IMR-90 (cell line): Measurements from ENCODE around the gene SLC1A7. TPM values are rescaled to one million over a fixed set of nuclear protein-coding genes. Genes with fewer than 3 reads are reported as not detected.

Experiments used
- ATAC-seq: fragments of 200-7000 bp; cut with Tn5 transposase; 2 replicates; pipeline ENCODE4 v1.9.1; 2020; ENCODE audit warnings: low read depth, mild to moderate bottlenecking, moderate library complexity
- BruUV-seq: library from RNA; stranded (reverse); fragments of 400-500 nt; replicated peaks from 2 replicates; lab custom pipeline; 2021; lab: Mats Ljungman, UMichigan
- CTCF ChIA-PET: fragments of 300-600 bp; formaldehyde crosslinking; extraction: SDS; loops from one replicate; lab custom pipeline; 2021; ENCODE audit warnings: antibody characterized with exemption; lab: Yijun Ruan, JAX
- POLR2A ChIA-PET: fragments of 300-600 bp; sonication (Branson Sonifier 250); formaldehyde crosslinking; loops from one replicate; lab custom pipeline; 2022; ENCODE audit warnings: antibody characterized with exemption; ENCODE audit not compliant: unreplicated experiment; lab: Charles Lee
- DNase-seq: peaks from one replicate; pipeline ENCODE4 v3.0.0; 2013
- H2AFZ ChIP-seq: replicated peaks from 2 replicates; pipeline ENCODE3; 2013; ENCODE audit warnings: low read length, mild to moderate bottlenecking; ENCODE audit not compliant: poor library complexity
- H2AK5ac ChIP-seq: 2 replicates; pipeline ENCODE4 v1.6.1; 2013; ENCODE audit warnings: low read depth, low read length, inconsistent platforms
- H2AK9ac ChIP-seq: replicated peaks from 2 replicates; pipeline ENCODE3; 2013; ENCODE audit warnings: mild to moderate bottlenecking, low read depth, low read length, moderate library complexity; ENCODE audit not compliant: poor library complexity
- H2BK120ac ChIP-seq: 2 replicates; pipeline ENCODE4 v1.6.1; 2013; ENCODE audit warnings: low read depth, low read length, inconsistent platforms
- H2BK15ac ChIP-seq: 3 replicates; pipeline ENCODE4 v1.6.1; 2013; ENCODE audit warnings: low read depth, low read length, inconsistent platforms
- H2BK20ac ChIP-seq: 2 replicates; pipeline ENCODE4 v1.6.1; 2013; ENCODE audit warnings: low read depth, mild to moderate bottlenecking, inconsistent platforms, low read length, moderate library complexity
- H2BK5ac ChIP-seq: 2 replicates; pipeline ENCODE4 v1.6.1; 2013; ENCODE audit warnings: mild to moderate bottlenecking, low read depth, low read length, inconsistent platforms; ENCODE audit not compliant: poor library complexity, severe bottlenecking
- H3K14ac ChIP-seq: replicated peaks from 2 replicates; pipeline ENCODE4 v1.6.1; 2013; ENCODE audit warnings: low read depth, low read length, inconsistent platforms
- H3K18ac ChIP-seq: 2 replicates; pipeline ENCODE4 v1.6.1; 2013; ENCODE audit warnings: low read depth, low read length, control low read depth
- H3K23ac ChIP-seq: 2 replicates; pipeline ENCODE4 v1.6.1; 2013; ENCODE audit warnings: low read depth, low read length, inconsistent platforms
- H3K27ac ChIP-seq: 2 replicates; pipeline ENCODE4 v1.5.1; 2013; ENCODE audit warnings: mild to moderate bottlenecking, control low read depth, low read length; ENCODE audit not compliant: insufficient read depth
- H3K27me3 ChIP-seq: 2 replicates; pipeline ENCODE4 v1.6.1; 2013; ENCODE audit warnings: low read length; ENCODE audit not compliant: control insufficient read depth, insufficient read depth
- H3K36me3 ChIP-seq: 2 replicates; pipeline ENCODE4 v1.6.1; 2013; ENCODE audit warnings: low read length, mixed read lengths; ENCODE audit not compliant: control insufficient read depth, insufficient read depth
- H3K4ac ChIP-seq: 2 replicates; pipeline ENCODE4 v1.6.1; 2013; ENCODE audit warnings: low read depth, low read length, inconsistent platforms
- H3K4me1 ChIP-seq: 2 replicates; pipeline ENCODE4 v1.6.1; 2013; ENCODE audit warnings: low read length, mixed read lengths; ENCODE audit not compliant: control insufficient read depth, insufficient read depth
- H3K4me2 ChIP-seq: 2 replicates; pipeline ENCODE4 v1.6.1; 2013; ENCODE audit warnings: low read depth, mild to moderate bottlenecking, control low read depth, low read length, moderate library complexity
- H3K4me3 ChIP-seq: 2 replicates; pipeline ENCODE4 v1.5.1; 2013; ENCODE audit warnings: low read depth, mild to moderate bottlenecking, control low read depth, low read length, moderate library complexity; ENCODE audit not compliant: insufficient read depth
- H3K56ac ChIP-seq: 2 replicates; pipeline ENCODE4 v1.6.1; 2013; ENCODE audit warnings: low read length, inconsistent platforms; ENCODE audit not compliant: insufficient read depth; ENCODE audit errors: extremely low read depth
- H3K79me1 ChIP-seq, 2 experiments: 2 replicates each; pipeline ENCODE4 v1.6.1; 2013; ENCODE audit warnings: low read length in 2 of 2, inconsistent platforms in 1 of 2, low read depth in 1 of 2
- H3K9ac ChIP-seq: 2 replicates; pipeline ENCODE4 v1.6.1; 2013; ENCODE audit warnings: low read depth, low read length, control low read depth
- H3K9me1 ChIP-seq: 2 replicates; pipeline ENCODE4 v1.6.1; 2013; ENCODE audit warnings: low read length, inconsistent platforms; ENCODE audit not compliant: insufficient read depth
- H3K9me3 ChIP-seq: 2 replicates; pipeline ENCODE4 v1.6.1; 2013; ENCODE audit warnings: low read length; ENCODE audit not compliant: control insufficient read depth, insufficient read depth
- H4K20me1 ChIP-seq: 2 replicates; pipeline ENCODE4 v1.6.1; 2013; ENCODE audit warnings: low read length, inconsistent platforms; ENCODE audit not compliant: insufficient read depth
- H4K5ac ChIP-seq: 2 replicates; pipeline ENCODE4 v1.6.1; 2013; ENCODE audit warnings: mild to moderate bottlenecking, low read depth, low read length, control low read depth
- H4K8ac ChIP-seq, 2 experiments: 2 replicates each; pipeline ENCODE4 v1.6.1; 2013; ENCODE audit warnings: low read depth in 2 of 2, low read length in 2 of 2, control low read depth in 1 of 2, inconsistent platforms in 1 of 2
- H4K91ac ChIP-seq: 2 replicates; pipeline ENCODE4 v1.6.1; 2013; ENCODE audit warnings: low read depth, low read length, inconsistent platforms; ENCODE audit not compliant: insufficient read depth
- CEBPB ChIP-seq: IDR thresholded peaks from 2 replicates; pipeline ENCODE4 v1.6.1; 2012; ENCODE audit warnings: low read depth, low read length, improper control_type of control experiment
- NFE2L2 ChIP-seq: fragments of 150-350 bp; IDR thresholded peaks from 2 replicates; pipeline ENCODE4 v1.6.1; 2016; ENCODE audit warnings: low read depth, mild to moderate bottlenecking, low read length
- RAD21 ChIP-seq: IDR thresholded peaks from 2 replicates; pipeline ENCODE4 v1.6.1; 2012; ENCODE audit warnings: low read length, improper control_type of control experiment
- USF2 ChIP-seq: fragments of 150-350 bp; IDR thresholded peaks from 2 replicates; pipeline ENCODE4 v1.6.1; 2017; ENCODE audit warnings: mild to moderate bottlenecking, antibody characterized with exemption, low read length, low read depth
- WGBS, 2 experiments: methylation state at CpG; one replicate each; pipeline versions ENCODE4 v1.1.5 to v1.1.7; 2013; ENCODE audit warnings: missing lambda C conversion rate in 2 of 2; ENCODE audit not compliant: insufficient read length in 1 of 2; ENCODE audit errors: extremely low coverage in 2 of 2; 5-methylcytosine and 5-hydroxymethylcytosine counted together
- dilution Hi-C: fragments of 300-500 bp; cut with HindIII; formaldehyde crosslinking; loops from one replicate; pipeline ENCODE4 v1.14.3; 2018; ENCODE audit warnings: low sequenced_read_pairs; ENCODE audit not compliant: unreplicated experiment
- in situ Hi-C: fragments of 300-500 bp; cut with MboI; formaldehyde crosslinking; loops from 3 replicates; pipeline ENCODE4 v1.14.3; 2019; ENCODE audit warnings: low sequenced_read_pairs, inconsistent platforms, mixed read lengths
- intact Hi-C: fragments of 100-400 bp; cut with micrococcal nuclease; formaldehyde crosslinking; loops from 2 replicates; pipeline ENCODE4 v1.10.0; 2022
- polyA plus RNA-seq, 3 experiments: library from polyadenylated mRNA; depleted of rRNA; stranded (reverse); fragments of >200 nt; gene quantifications; 2 replicates each; pipeline ENCODE4 v1.2.3, GENCODE V29; 2012; ENCODE audit warnings: low replicate concordance in 1 of 3
- total RNA-seq: library from RNA; depleted of rRNA; stranded (reverse); fragments of >200 nt; gene quantifications from 2 replicates; pipeline ENCODE4 v1.2.3, GENCODE V29; 2012

The SLC1A7 gene
- total and polyA plus RNA-seq, 2 of the 4 experiments (the other 2 are of a cell fraction) = 0.05 TPM; not detected in 1

DNA sequence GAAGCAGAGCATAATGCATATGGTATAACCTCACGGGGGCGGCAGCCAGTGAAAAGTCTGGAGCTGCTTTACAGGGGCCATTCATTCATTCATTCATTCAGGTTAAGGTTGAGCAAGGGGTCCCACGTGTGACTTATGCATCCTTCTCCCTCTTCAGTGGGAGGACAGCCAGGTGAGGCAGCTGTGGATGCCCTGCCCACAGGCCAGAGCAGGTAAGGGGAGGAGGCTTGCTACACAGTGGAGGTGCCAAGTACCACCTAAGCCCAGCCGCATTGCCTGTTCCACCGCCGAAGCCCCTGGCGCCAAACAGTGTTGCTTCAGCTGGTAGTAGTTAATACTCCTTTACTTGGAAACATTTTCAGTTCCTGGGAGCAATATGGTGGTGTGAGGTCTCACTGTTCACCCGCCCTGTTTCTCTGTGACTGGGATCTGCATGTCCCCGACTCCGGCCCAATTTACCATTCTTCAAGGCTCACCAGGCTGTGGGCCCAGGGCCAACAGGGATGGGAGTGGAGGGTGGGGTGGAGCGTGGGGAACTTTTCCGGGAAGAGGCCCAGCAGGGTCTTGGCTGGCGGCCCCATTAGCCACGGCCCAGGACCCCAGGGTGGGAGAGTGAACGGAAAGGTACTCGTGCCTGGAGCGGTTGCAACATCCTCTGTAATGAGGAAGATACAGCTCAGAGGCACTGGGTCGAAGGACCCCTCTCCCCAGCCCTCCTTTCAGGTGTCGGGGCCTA, 81.1 kb downstream of the SLC1A7 start:
- Histone ChIP-seq H2BK5ac (peak overlapping the region; percentile 45), H3K23ac (peak overlapping the region; percentile 77), H2BK20ac (peak overlapping the region; percentile 57), H2BK15ac (peak overlapping the region; percentile 34; the same call in 1 of the 3 replicates), H3K9me3 (no peaks in the 10 kb centered on the region), H3K4me3 (peak overlapping the region; percentile 92), H3K79me1 (peaks cover 0 to 6% of the 10 kb centered on the region in 2 experiments; a peak in 1 of 4 replicates), H2AFZ (peak overlapping the region; percentile 85), H3K9me1 (0 out of 2 replicates have a peak, but pooled peaks cover 3% of the 10 kb centered on the region), H2BK120ac (peak overlapping the region; percentile 69), H4K5ac (peak overlapping the region; percentile 70), H4K91ac (peak overlapping the region; percentile 83), H3K27ac (peak overlapping the region; percentile 9), H3K56ac (no peak overlapping the region), H2AK5ac (peak overlapping the region; percentile 95), H2AK9ac (peak overlapping the region; percentile 77), H4K8ac (peak overlapping the region; percentile 64 to 83; a peak in 2 of 4 replicates), H3K4me2 (peak overlapping the region; percentile 69), H3K4me1 (peaks cover 13% of the 10 kb centered on the region), H4K20me1 (no peaks in the 10 kb centered on the region), H3K14ac (peak overlapping the region; percentile 74), H3K9ac (peak overlapping the region; percentile 53; the same call in 1 of the 2 replicates), H3K27me3 (peaks cover 2% of the 10 kb centered on the region; the same call in 1 of the 2 replicates), H3K18ac (peak overlapping the region; percentile 84), H3K36me3 (no peaks in the 10 kb centered on the region), H3K4ac (peak overlapping the region; percentile 89)
- WGBS, 2 experiments = 83% methylated on average over 1 of the region's 19 CpGs; no CpG with 5 or more reads in 1 of the 2 experiments
- in situ Hi-C loops (no loop called here), dilution Hi-C loops (no loop called here), intact Hi-C loops (loop anchor here (5.0 kb wide), 2 partner anchors 121 to 136 kb away; partner anchors contain the start of gene CPT2)
- no peak for DNase-seq
- POLR2A ChIA-PET = no interaction called here
- TF ChIP-seq USF2 (no peak), RAD21 (no peak), CEBPB (0 out of 2 replicates have a peak, but pooled peaks have one; percentile 43), NFE2L2 (no peak)
- ATAC-seq = no peak
- CTCF ChIA-PET = no interaction called here
- no TSS peak for BruUV-seq
